Motor neuron (in vitro differentiated cells): ENCODE data around the gene CAMTA1. TPM values are rescaled to one million over a fixed set of nuclear protein-coding genes. Genes with fewer than 3 reads are reported as not detected.

Experiments
- ATAC-seq, 8 experiments: fragments of 200-7000 bp; cut with Tn5 transposase; replicated peaks in 6 of 8; 2 replicates each; pipeline ENCODE4 v1.8.0; 2021; ENCODE audit warnings: mild to moderate bottlenecking in 8 of 8, moderate library complexity in 8 of 8
- H3K27ac ChIP-seq, 2 donors: fragments of 250-450 bp; sonication (Bioruptor Pico); 2 replicates each; pipeline ENCODE4 v1.9.0; 2021; ENCODE audit warnings: antibody characterized with exemption in 2 of 2, mild to moderate bottlenecking in 2 of 2, moderate library complexity in 1 of 2
- H3K4me1 ChIP-seq, 2 donors: fragments of 250-450 bp; sonication (Bioruptor Pico); replicated peaks in 1 of 2; 2 replicates each; pipeline ENCODE4 v1.6.1; 2021; ENCODE audit warnings: antibody characterized with exemption in 2 of 2, mild to moderate bottlenecking in 2 of 2, moderate library complexity in 1 of 2
- H3K4me3 ChIP-seq, 5 donors: fragments of 250-450 bp; sonication (Bioruptor Pico); 2 replicates each; pipeline ENCODE4 v1.9.0; 2021; ENCODE audit warnings: antibody characterized with exemption in 5 of 5, mild to moderate bottlenecking in 5 of 5, moderate library complexity in 4 of 5
- WGBS, 10 experiments: fragments of 450-650 bp; shearing (Covaris generic); methylation state at CpG; one replicate each; pipeline ENCODE4 v1.0.0; 2022; 5-methylcytosine and 5-hydroxymethylcytosine counted together
- in situ Hi-C, 9 experiments: fragments of 400-800 bp; cut with MboI; loops; one replicate each; pipeline ENCODE4 v1.15.0; 2021; ENCODE audit warnings: low sequenced_read_pairs in 9 of 9, low pct_unique_long_range_greater_than_20kb in 2 of 9; ENCODE audit not compliant: unreplicated experiment in 9 of 9
- total RNA-seq, 8 experiments: library from RNA; unstranded; fragments of 300-600 nt; gene quantifications; 2 replicates each; pipeline versions ENCODE4 v1.2.3 to v1.2.4, GENCODE V29; 2022

The CAMTA1 gene
- total RNA-seq, 8 experiments from 2014 or later: 38.5 to 145 (median 77.6) TPM

DNA sequence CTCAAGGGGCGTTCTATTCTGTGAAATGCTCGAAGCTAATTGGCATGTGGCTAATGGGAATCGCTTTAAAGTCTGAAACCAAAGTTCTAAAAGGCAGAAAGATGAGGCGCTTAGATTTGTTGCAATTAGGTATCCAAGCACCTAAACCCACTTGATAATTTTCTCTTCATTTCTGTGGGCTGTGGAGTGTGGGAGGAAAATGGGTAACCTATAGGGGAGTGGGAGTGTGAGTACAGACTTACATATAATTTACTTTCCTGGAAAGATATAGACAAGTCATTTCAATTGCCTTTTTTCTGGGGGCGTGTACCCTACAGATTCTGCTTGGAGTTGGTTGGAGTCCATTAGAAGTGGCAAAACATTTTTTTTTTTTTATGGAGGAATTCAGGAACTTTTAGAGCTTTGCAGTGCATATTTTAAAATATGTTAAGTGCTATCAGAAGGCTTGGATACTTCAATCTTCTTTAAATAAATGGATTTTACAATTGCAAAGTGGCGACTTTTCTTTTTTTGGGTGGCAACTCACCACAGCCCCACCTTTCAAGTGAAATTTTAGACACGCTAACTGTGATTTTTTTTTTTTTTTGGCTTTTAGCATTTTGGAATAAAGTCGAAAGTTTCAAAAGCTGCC, 254.5 kb downstream of the CAMTA1 start:
- H3K27ac ChIP-seq: no peak overlapping the region
- ATAC-seq: peak in 3 of 8 experiments; percentile 57 to 73 (median 65)
- WGBS, 10 experiments: 0 to 100% (median 80%) methylated on average over 1 to 8 of the region's 8 CpGs
- in situ Hi-C loops: loop anchor here in 2 of 9 experiments (25.0 kb wide), 1 partner anchor 598 kb away; no protein-coding TSS in a partner anchor
- H3K4me3 ChIP-seq: no peak overlapping the region
- H3K4me1 ChIP-seq: peaks cover 33 to 48% of the 10 kb centered on the region in 2 donors

GRCh38 chr1:7040969-7041695, 255.9 kb downstream of the CAMTA1 start:
- ATAC-seq: peak in 5 of 8 experiments; percentile 37 to 67 (median 55)
- Histone ChIP-seq H3K27ac (peak overlapping the region; percentile 43 to 79), H3K4me1 (peaks cover 33 to 54% of the 10 kb centered on the region in 2 donors), H3K4me3 (no peak overlapping the region)
- in situ Hi-C loops: loop anchor here in 2 of 9 experiments (25.0 kb wide), 1 partner anchor 596 kb away; no protein-coding TSS in a partner anchor
- WGBS, 10 experiments: 64 to 92% (median 80%) methylated on average over 2 to 15 of the region's 16 CpGs; no CpG with 5 or more reads in 1 of the 10 experiments

DNA sequence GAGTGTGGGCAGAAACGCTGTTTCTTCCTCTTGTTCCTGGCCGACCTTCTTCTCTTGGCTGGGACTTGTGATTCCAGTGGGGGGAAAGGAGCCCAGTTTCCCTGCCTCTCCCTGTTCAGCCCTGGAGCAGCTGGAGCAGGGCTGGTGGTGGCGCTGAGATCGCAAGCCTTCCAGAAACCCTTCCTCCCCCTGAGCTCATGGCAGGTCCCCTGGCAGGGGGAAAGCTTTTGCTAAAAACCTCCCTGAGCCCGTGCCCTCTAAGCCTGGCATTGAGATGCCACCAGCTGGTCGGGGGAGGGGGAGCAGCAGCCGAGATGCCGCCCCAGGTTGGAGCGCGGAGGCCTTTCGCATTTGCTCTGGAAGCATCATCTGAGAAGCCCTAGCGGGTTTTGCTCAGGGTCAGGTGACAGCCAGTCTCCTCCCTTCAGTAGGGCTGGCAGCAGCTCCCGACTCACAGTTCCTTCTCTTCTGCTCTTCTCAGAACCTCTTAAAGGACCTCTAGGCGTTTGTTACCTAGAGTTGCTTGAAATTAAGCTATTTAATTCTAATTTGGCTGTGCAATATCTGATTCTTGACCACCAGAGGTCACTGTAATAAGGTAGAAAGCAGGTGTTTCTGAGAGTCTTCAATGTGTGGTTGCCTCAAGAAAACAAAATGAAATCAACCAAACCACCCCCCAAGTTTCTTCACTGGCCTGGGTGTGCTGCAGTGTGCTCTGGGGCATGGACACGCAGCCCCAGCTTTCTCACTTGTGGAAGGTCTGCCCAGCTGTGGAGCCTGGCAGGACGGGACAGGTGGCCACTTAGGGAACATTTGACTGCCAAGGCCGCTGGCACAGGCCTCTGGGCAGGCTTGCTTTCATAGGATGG, 257.3 kb downstream of the CAMTA1 start:
- no peak overlapping the region for H3K4me3 ChIP-seq
- H3K27ac ChIP-seq: peak overlapping the region in 1 of 2 donors; percentile 67
- peaks cover 33 to 54% of the 10 kb centered on the region in 2 donors for H3K4me1 ChIP-seq
- in situ Hi-C loops: loop anchor here in 2 of 9 experiments (25.0 kb wide), 1 partner anchor 595 kb away; no protein-coding TSS in a partner anchor
- ATAC-seq: peak in 6 of 8 experiments; percentile 13 to 69 (median 62)
- WGBS, 10 experiments: 20 to 100% (median 59%) methylated on average over 1 to 16 of the region's 17 CpGs; no CpG with 5 or more reads in 3 of the 10 experiments

- Histone ChIP-seq H3K27ac (peak overlapping the region in 1 of 2 donors; percentile 58), H3K4me3 (no peak overlapping the region), H3K4me1 (peaks cover 33 to 58% of the 10 kb centered on the region in 2 donors)
- WGBS, 10 experiments: 0 to 100% (median 85%) methylated on average over 1 to 4 of the region's 6 CpGs; no CpG with 5 or more reads in 1 of the 10 experiments
- in situ Hi-C loops: loop anchor here in 2 of 9 experiments (25.0 kb wide), 1 partner anchor 594 kb away; no protein-coding TSS in a partner anchor
- no peak for ATAC-seq
Measured at GRCh38 chr1:7043191-7043549, 257.9 kb downstream of the CAMTA1 start.

GRCh38 chr1:7043719-7044535, 258.7 kb downstream of the CAMTA1 start:
- WGBS, 10 experiments: 27 to 91% (median 78%) methylated on average over 4 to 19 of the region's 26 CpGs; no CpG with 5 or more reads in 2 of the 10 experiments
- no peak overlapping the region for H3K4me3 ChIP-seq
- ATAC-seq: peak in 5 of 8 experiments; percentile 20 to 76 (median 62)
- peaks cover 33 to 60% of the 10 kb centered on the region in 2 donors for H3K4me1 ChIP-seq
- in situ Hi-C loops: loop anchor here in 2 of 9 experiments (25.0 kb wide), 1 partner anchor 593 kb away; no protein-coding TSS in a partner anchor
- H3K27ac ChIP-seq: peak overlapping the region; percentile 6 to 58

GRCh38 chr1:7045897-7046296, 260.6 kb downstream of the CAMTA1 start:
- WGBS, 10 experiments: 63 to 100% (median 86%) methylated on average over 1 of the region's 1 CpG; no CpG with 5 or more reads in 3 of the 10 experiments
- H3K27ac ChIP-seq: no peak overlapping the region
- no peak for ATAC-seq
- in situ Hi-C loops: loop anchor here in 2 of 9 experiments (25.0 kb wide), 1 partner anchor 591 kb away; no protein-coding TSS in a partner anchor
- H3K4me3 ChIP-seq: no peak overlapping the region
- peaks cover 37 to 58% of the 10 kb centered on the region in 2 donors for H3K4me1 ChIP-seq

DNA sequence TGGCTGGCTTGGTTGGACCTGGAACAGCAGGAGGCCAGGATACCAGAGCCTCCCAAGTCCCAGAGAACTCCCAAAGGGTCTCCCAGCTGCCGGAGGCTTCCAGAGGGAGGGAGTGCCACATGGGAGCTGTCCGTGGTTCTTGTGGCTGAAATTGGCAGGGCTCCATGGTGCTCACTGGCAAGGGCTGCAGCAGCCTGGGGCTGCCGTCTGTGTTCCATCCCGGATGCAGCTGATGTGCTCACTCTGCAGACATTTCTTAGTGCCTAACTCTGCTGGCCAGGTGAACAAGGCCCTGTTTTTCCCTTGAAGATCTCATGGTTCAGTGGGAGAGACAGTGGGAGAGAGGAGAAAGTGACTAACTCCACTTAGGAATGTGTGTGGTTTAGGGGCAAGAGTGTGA, 261.1 kb downstream of the CAMTA1 start:
- in situ Hi-C loops: loop anchor here in 2 of 9 experiments (25.0 kb wide), 1 partner anchor 591 kb away; no protein-coding TSS in a partner anchor
- Histone ChIP-seq H3K4me1 (peaks cover 37 to 58% of the 10 kb centered on the region in 2 donors), H3K27ac (no peak overlapping the region), H3K4me3 (no peak overlapping the region)
- 0 to 50% (median 19%) methylated on average over 1 to 4 of the region's 4 CpGs; no CpG with 5 or more reads in 5 of the 10 experiments for WGBS, 10 experiments
- ATAC-seq: peak in 3 of 8 experiments; percentile 32 to 91 (median 41)

- in situ Hi-C loops: loop anchor here in 2 of 9 experiments (25.0 kb wide), 1 partner anchor 590 kb away; no protein-coding TSS in a partner anchor
- H3K4me1 ChIP-seq: peaks cover 38 to 58% of the 10 kb centered on the region in 2 donors
- H3K27ac ChIP-seq: no peak overlapping the region
- 86 to 100% (median 96%) methylated on average over 1 of the region's 1 CpG; no CpG with 5 or more reads in 6 of the 10 experiments for WGBS, 10 experiments
- no peak overlapping the region for H3K4me3 ChIP-seq
- no peak for ATAC-seq
Measured at GRCh38 chr1:7046891-7047290, 261.6 kb downstream of the CAMTA1 start.

DNA sequence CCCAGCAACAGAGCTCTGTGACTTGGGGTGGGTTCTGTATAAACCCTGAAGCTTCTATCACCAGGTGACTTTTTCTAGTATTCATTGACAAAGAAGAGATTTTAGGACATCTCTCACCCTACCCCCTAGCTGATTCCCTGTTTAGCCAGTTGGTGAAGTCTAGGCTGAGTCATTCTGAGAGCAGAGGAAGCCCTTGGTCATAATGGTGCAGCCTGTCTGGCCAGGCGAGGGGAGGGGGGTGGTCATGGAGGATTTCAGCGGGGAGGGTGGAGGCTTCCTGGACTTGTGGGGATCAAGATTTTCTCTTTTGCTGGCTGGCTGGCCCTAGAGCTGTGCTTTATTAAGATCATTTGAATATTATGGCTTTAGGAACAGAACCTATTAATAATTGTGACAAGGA, 262.6 kb downstream of the CAMTA1 start:
- Histone ChIP-seq H3K27ac (no peak overlapping the region), H3K4me1 (peaks cover 37 to 58% of the 10 kb centered on the region in 2 donors), H3K4me3 (no peak overlapping the region)
- 40 to 71% (median 47%) methylated on average over 1 to 2 of the region's 2 CpGs; no CpG with 5 or more reads in 7 of the 10 experiments for WGBS, 10 experiments
- no peak for ATAC-seq
- in situ Hi-C loops: loop anchor here in 2 of 9 experiments (25.0 kb wide), 1 partner anchor 589 kb away; no protein-coding TSS in a partner anchor

DNA sequence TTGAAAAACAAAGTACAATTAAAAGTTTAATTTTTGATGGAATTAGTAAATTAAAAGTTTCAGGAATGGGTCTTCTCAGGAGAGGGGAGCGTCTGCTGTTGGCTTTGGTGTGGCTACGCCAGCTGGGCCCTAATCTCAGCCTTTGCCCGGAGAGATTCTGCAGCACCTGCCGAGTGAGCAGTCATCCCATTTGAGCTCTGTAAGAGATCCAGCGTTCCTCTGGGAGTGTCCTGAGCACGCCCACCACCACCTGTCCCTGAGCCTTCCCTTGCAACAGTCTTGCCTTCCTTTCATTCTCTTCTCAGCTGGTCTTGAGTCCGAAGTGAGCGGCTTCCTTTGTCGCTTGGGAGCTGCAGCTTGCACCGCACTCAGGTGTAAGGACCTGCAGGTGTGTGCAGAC, 263.1 kb downstream of the CAMTA1 start:
- 37 to 96% (median 81%) methylated on average over 3 to 8 of the region's 10 CpGs; no CpG with 5 or more reads in 2 of the 10 experiments for WGBS, 10 experiments

DNA sequence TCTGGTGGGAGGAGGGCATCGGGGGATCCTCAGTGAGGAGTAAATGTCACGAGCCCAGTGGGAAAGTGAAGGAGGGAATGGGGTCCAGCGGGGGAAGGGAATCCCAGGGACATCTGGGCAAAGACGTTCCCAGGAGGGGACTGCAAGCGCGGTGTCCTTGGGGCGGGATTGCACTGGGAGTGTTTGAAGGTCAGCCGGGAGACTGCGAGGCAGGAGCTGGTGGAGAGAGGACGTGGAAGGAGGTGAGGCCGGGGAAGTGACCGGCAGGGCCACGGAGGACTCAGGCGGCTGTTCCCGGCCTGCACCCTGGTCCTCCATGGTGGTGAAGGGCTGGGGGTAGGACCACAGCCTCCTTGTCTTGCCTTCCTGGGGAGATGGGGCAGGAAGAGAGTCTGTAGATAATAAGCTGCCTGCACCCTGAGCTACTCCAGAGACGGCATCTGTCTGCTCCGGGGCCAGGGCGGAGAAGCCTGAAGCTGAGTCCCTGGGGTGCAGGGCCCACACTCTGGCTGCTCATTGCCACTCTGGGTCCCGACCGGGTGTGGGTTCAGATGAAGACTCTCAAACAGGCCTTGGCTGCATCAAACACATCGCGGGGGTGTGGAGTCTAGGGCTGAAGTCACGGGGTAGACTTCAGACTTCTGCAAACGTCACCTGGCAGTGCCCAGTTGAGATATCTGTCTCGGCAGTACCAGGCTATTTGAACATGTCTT, 264.8 kb downstream of the CAMTA1 start:
- H3K4me1 ChIP-seq: peaks cover 29 to 37% of the 10 kb centered on the region in 2 donors
- in situ Hi-C loops: loop anchor here in 5 of 9 experiments (25.0 kb wide), 4 partner anchors 238 to 587 kb away; partner anchors contain the start of genes CAMTA1 (in 1 of the 5) and DNAJC11 (in 1 of the 5)
- WGBS, 10 experiments: 62 to 90% (median 80%) methylated on average over 2 to 22 of the region's 25 CpGs; no CpG with 5 or more reads in 2 of the 10 experiments

More for the DNA sequence above, 263.1 kb downstream of the CAMTA1 start:
- no peak for ATAC-seq
- Histone ChIP-seq H3K27ac (no peak overlapping the region), H3K4me1 (peaks cover 36 to 54% of the 10 kb centered on the region in 2 donors), H3K4me3 (no peak overlapping the region)
- in situ Hi-C loops: loop anchor here in 2 of 9 experiments (25.0 kb wide), 1 partner anchor 589 kb away; no protein-coding TSS in a partner anchor

More for the DNA sequence above, 264.8 kb downstream of the CAMTA1 start:
- no peak for ATAC-seq
- no peak overlapping the region for H3K4me3 ChIP-seq
- no peak overlapping the region for H3K27ac ChIP-seq
